ENCODE results near the gene SUPT7L.
"Not testable (repeated sequence)": the region's sequence is repeated elsewhere in the genome, so short reads cannot be mapped to it uniquely, and the experiment has no call there.

Gene SUPT7L

DNA sequence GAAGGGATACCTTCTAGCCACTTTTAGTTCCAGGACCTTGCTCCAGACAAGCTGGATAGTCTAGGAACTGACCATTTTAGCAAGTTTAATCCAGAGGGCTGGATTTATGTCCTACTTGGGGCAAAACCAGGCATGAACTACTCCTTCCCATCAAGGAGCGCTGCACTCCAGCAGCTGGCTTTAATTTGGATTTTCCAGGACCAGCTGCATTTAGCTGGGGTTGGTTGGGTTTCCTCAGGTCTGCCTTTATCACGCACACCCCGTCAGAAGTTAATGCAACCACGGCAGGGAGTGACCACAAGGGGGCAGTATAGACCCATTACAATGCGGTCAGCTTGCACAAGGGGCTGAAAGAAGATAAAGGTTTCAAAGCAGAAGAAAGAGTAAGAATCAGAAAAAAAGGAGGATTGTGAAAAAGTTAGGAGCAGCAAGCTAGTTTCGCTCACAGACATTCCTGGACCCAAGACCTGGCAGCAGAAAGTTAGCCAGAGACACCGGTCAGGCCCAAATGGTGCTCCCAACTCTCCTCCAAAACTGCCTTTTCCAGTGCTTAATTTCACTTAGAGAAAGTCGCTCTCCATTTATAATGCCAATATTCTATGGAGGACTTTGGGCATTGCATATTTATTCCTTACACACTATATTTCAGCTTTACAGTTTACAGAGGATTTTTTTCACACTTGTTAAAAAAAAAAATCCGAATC is 40.4 kb upstream of the SUPT7L start:
- peaks cover 13% of the 10 kb centered on the region for H3K4me1 Mint-ChIP-seq (ENCODE audit: low read depth)
- H3K9me3 Mint-ChIP-seq = no peaks in the 10 kb centered on the region
- no peaks in the 10 kb centered on the region for H3K36me3 Mint-ChIP-seq (ENCODE audit: low read depth)
- peak overlapping the region; percentile 28 for H3K27ac Mint-ChIP-seq
- H3K4me3 Mint-ChIP-seq = no peak overlapping the region
- DNase-seq (ENCODE audit: low spot score) = peak; percentile 78
- H3K27me3 Mint-ChIP-seq (ENCODE audit: low read depth) = no peaks in the 10 kb centered on the region

DNA sequence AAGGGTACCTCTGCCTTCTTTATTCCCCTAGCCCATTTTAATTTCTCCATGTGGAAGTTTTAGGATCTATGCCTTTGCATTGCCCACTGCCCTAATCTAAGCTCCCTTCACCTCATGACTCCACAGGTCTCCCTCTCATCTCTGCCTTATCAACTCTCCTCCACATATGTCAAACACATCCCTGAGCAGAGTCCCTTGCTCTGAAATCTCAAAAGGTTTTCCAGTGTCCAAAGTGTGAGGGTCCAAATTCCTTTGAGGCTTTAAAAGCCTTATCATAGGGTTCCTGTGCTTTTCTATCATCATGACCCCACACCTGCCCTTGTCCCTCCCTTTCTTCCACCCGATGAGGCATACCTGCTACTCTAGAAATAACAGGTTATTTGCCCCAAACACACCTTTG is 38.9 kb upstream of the SUPT7L start:
- H3K27me3 Mint-ChIP-seq (ENCODE audit: low read depth) = no peaks in the 10 kb centered on the region
- H3K4me3 Mint-ChIP-seq = no peak overlapping the region
- peaks cover 6% of the 10 kb centered on the region for H3K36me3 Mint-ChIP-seq (ENCODE audit: low read depth)
- H3K4me1 Mint-ChIP-seq (ENCODE audit: low read depth) = peaks cover 22% of the 10 kb centered on the region
- no peak for DNase-seq (ENCODE audit: low spot score)
- H3K27ac Mint-ChIP-seq = no peak overlapping the region
- H3K9me3 Mint-ChIP-seq = no peaks in the 10 kb centered on the region

DNA sequence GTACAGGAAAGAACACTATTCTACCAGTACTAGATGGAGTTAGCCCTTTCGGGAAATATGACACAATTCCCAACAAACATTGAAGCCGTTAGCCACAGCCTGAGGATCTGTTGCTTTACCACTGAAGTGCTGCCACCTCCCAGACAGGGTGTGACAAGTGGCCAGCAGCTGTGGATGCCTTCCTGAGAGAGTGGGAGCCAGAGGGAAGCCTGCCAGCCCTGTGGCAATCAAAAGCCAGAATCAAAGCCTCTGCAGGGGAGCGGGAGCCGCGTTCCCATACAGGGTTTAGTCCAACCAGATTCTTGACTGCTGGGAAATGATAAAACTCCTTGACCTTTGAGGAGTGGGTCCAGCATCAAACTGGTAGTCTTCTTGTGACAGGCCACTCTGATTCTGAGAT is 38.3 kb upstream of the SUPT7L start:
- Mint-ChIP-seq H3K27ac (no peak overlapping the region), H3K27me3 (ENCODE audit: low read depth) (no peaks in the 10 kb centered on the region), H3K4me1 (ENCODE audit: low read depth) (peaks cover 22% of the 10 kb centered on the region), H3K36me3 (ENCODE audit: low read depth) (peaks cover 6% of the 10 kb centered on the region), H3K9me3 (no peaks in the 10 kb centered on the region), H3K4me3 (no peak overlapping the region)
- no peak for DNase-seq (ENCODE audit: low spot score)

DNA sequence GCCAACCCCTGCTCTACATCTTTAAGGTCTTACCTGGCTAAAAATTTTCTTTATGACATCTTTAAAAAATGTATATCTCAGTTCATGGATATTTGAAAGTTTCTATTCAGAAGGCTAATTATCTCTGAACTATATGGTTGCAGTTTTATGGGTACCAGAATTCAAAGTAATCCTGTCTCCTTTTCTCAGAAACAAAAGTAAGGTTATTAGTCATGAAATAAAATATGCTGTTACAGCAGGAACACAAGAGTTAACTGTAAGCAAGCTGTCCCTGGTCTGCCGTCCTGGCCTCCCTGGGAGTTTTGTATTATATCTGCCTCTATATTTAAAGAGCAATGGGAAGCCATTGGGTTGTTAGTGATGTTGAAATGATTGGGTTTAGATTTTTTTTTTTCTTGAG is 34.2 kb upstream of the SUPT7L start:
- H3K4me1 Mint-ChIP-seq (ENCODE audit: low read depth) = peaks cover 10% of the 10 kb centered on the region
- no peak for DNase-seq (ENCODE audit: low spot score)
- H3K27ac Mint-ChIP-seq = no peak overlapping the region
- no peaks in the 10 kb centered on the region for H3K9me3 Mint-ChIP-seq
- no peaks in the 10 kb centered on the region for H3K27me3 Mint-ChIP-seq (ENCODE audit: low read depth)
- no peak overlapping the region for H3K4me3 Mint-ChIP-seq
- peaks cover 21% of the 10 kb centered on the region for H3K36me3 Mint-ChIP-seq (ENCODE audit: low read depth)

DNA sequence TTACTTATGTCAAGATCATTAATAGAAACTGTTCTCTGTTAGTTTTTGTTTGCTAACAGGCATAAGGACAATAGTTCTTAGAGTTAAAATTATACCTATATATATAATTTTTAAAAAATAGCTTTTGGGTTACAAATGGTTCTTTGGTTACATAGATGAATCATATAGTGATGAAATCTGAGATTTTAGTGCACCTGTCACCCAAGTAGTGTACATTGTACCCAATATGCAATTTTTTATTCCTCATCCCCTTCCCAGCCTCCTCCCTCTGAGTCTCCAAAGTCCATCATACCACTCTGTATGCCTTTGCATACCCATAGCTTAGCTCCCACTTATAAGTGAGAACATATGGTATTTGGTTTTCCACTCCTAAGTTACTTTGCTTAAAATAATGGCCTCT is 26.6 kb upstream of the SUPT7L start:
- no peak overlapping the region for H3K27ac Mint-ChIP-seq
- no peaks in the 10 kb centered on the region for H3K9me3 Mint-ChIP-seq
- no peak for DNase-seq (ENCODE audit: low spot score)
- no peaks in the 10 kb centered on the region for H3K27me3 Mint-ChIP-seq (ENCODE audit: low read depth)
- peaks cover 4% of the 10 kb centered on the region for H3K4me1 Mint-ChIP-seq (ENCODE audit: low read depth)
- H3K4me3 Mint-ChIP-seq = no peak overlapping the region
- peaks cover 27% of the 10 kb centered on the region for H3K36me3 Mint-ChIP-seq (ENCODE audit: low read depth)

DNA sequence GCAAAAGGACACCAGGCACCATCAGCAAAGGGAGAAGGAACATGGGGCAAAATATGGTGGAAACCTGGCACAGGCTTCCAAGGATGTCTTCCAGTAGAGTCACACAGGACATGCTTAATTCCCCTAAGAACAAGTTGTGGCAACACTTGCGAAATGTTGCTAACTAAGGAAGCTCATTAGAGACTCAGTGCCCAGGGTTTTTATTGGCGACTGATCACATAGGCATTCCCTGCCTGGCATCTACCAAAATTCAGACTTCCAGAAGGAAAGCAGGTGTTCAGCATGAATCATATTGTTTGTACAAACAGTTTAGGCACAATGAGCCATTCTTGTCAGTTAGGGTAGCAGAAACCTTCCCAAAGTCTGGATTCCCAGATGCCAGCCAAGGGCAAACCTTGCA is 26.0 kb upstream of the SUPT7L start:
- Mint-ChIP-seq H3K36me3 (ENCODE audit: low read depth) (peaks cover 30% of the 10 kb centered on the region), H3K4me3 (no peak overlapping the region), H3K4me1 (ENCODE audit: low read depth) (peaks cover 10% of the 10 kb centered on the region), H3K27me3 (ENCODE audit: low read depth) (no peaks in the 10 kb centered on the region), H3K9me3 (no peaks in the 10 kb centered on the region), H3K27ac (no peak overlapping the region)
- DNase-seq (ENCODE audit: low spot score) = no peak

DNA sequence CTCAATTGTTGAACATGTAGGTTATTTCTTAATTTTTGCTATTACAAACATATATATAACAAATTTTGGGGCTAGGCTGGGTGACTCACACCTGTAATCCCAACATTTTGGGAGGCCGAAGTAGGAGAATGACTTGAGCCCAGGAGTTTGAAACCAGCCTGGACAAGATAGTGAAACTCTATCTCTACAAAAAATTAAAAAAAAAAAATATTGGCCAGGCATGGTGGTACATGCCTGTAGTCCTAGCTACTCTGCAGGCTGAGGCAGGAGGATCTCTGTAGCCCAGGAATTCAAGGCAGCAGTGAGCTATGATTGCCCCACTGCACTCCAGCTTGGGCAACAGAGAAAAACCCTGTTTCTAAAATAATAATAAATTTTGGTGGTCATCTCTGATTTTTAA is 23.8 kb upstream of the SUPT7L start:
- H3K4me1 Mint-ChIP-seq (ENCODE audit: low read depth) = peaks cover 19% of the 10 kb centered on the region
- no peak overlapping the region for H3K4me3 Mint-ChIP-seq
- H3K9me3 Mint-ChIP-seq = no peaks in the 10 kb centered on the region
- DNase-seq (ENCODE audit: low spot score) = no peak
- H3K27me3 Mint-ChIP-seq (ENCODE audit: low read depth) = no peaks in the 10 kb centered on the region
- H3K27ac Mint-ChIP-seq = no peak overlapping the region
- peaks cover 34% of the 10 kb centered on the region for H3K36me3 Mint-ChIP-seq (ENCODE audit: low read depth)

DNA sequence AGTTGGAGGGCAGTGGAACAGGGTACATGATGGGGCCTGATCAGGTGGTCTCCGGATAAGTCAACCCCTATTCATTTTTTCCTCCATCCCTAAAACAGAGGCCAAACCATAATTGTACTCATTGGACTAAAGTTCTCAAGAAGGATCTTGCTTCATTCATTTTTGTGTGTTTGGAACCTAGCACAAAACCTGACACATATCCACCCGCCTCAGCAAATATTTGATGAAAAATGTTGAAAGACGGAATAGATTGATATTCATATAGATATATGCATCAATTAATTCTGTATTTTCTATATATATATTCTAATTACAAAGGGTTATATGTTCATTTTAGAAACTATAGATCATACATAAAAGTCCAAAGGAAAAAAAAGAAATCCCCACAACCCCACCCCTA is 22.2 kb upstream of the SUPT7L start:
- no peaks in the 10 kb centered on the region for H3K27me3 Mint-ChIP-seq (ENCODE audit: low read depth)
- peaks cover 33% of the 10 kb centered on the region for H3K36me3 Mint-ChIP-seq (ENCODE audit: low read depth)
- peak overlapping the region; percentile 43 for H3K4me3 Mint-ChIP-seq
- peak overlapping the region; percentile 83 for H3K27ac Mint-ChIP-seq
- DNase-seq (ENCODE audit: low spot score) = no peak
- H3K4me1 Mint-ChIP-seq (ENCODE audit: low read depth) = peaks cover 21% of the 10 kb centered on the region
- no peaks in the 10 kb centered on the region for H3K9me3 Mint-ChIP-seq

DNA sequence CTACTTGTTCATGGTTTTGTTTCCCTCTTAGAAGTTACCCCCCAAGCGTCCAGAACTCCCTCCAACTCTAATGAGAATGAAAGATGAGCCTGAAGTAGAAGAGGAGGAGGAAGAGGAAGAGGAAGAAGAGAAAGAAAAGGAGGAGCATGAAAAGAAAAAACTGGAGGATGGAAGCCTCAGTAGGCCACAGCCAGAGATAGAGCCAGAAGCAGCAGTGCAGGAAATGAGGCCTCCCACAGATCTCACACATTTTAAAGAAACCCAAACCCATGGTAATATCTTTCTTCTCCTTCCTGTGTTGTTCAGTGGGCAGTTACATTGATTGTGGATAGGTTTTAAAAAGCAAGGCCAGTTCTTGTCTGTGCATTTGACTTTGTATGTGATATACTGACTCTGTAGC is 21.6 kb upstream of the SUPT7L start:
- DNase-seq (ENCODE audit: low spot score); H3K9me3 Mint-ChIP-seq; H3K27me3 Mint-ChIP-seq (ENCODE audit: low read depth): not testable (repeated sequence)
- peak overlapping the region; percentile 43 for H3K4me3 Mint-ChIP-seq
- peaks cover 33% of the 10 kb centered on the region for H3K36me3 Mint-ChIP-seq (ENCODE audit: low read depth)
- peaks cover 21% of the 10 kb centered on the region for H3K4me1 Mint-ChIP-seq (ENCODE audit: low read depth)
- peak overlapping the region; percentile 83 for H3K27ac Mint-ChIP-seq

DNA sequence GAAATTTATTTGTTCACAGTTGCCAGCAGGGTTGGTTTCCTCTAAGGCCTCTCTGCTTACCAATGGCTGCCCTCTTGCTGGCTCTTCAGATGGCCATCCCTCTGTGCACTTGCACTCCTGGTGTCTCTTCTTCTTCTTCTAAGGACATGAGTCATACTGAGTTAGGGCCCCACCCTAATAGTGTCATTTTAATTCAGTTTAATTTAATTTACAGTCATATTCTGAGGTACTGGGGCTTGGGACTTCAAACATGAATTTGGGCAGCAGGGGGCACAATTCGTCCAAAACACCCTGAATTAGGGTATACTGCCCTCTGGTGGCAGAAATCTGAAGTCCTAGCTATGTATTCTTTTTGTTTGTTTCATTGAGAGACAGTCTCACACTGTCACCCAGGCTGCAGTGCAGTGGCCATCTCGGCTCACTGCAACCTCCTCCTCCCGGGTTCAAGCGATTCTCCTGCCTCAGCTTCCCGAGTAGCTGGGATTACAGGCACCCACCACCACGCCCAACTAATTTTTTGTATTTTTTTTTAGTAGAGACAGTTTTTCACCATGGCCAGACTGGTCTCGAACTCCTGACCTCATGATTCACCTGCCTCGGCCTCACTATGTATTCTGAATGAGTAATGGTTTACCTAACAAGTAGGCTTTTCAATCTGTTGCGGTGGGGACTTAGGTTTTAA is 20.1 kb upstream of the SUPT7L start:
- H3K27ac Mint-ChIP-seq = peak overlapping the region; percentile 91

DNA sequence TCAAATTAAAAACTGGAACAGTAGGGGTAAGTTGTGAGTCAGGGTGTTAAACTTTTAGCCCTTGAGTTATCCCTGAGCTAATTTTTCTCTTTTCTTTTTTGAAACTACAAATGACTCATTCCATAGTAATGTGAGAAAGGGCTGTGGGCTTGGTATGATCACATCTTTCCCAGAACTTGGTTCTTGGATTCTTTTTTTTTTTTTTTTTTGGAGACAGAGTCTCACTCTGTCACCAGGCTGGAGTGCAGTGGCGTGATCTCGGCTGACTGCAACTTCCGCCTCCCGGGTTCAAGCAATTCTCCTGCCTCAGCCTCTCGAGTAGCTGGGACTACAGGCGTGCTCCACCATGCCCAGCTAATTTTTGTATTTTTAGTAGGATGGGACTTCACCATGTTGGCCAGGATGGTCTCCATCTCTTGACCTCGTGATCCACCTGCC is 18.9 kb upstream of the SUPT7L start:
- not testable (repeated sequence) for DNase-seq (ENCODE audit: low spot score); H3K27me3 Mint-ChIP-seq (ENCODE audit: low read depth); H3K9me3 Mint-ChIP-seq; H3K4me3 Mint-ChIP-seq
- H3K4me1 Mint-ChIP-seq (ENCODE audit: low read depth) = peaks cover 21% of the 10 kb centered on the region
- peak overlapping the region; percentile 28 for H3K27ac Mint-ChIP-seq
- H3K36me3 Mint-ChIP-seq (ENCODE audit: low read depth) = peaks cover 35% of the 10 kb centered on the region

More for the DNA sequence above, 20.1 kb upstream of the SUPT7L start:
- Mint-ChIP-seq H3K4me1 (ENCODE audit: low read depth) (peaks cover 21% of the 10 kb centered on the region), H3K27me3 (ENCODE audit: low read depth) (no peaks in the 10 kb centered on the region), H3K4me3 (no peak overlapping the region), H3K9me3 (no peaks in the 10 kb centered on the region), H3K36me3 (ENCODE audit: low read depth) (peaks cover 37% of the 10 kb centered on the region)
- DNase-seq (ENCODE audit: low spot score) = peak; percentile 82

DNA sequence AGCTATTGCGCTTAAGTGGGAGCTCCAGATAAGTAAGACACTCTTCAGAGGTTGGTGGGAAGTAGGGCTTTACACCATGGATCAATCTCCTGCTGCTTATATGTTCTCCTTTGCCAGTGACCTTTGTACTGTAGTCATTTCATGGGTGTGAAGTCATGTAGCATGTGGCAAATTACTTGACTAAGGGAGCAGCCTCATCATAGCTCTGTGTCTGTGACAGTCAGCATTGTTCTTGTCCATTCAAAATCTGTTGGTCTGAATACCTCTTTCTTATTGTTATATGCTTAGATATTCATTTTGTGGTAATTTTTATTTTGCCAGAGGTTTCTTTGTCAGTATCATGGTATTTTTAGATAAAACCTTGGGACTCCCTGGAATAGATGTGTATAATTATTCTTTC is 18.4 kb upstream of the SUPT7L start:
- no peak for DNase-seq (ENCODE audit: low spot score)
- Mint-ChIP-seq H3K4me1 (ENCODE audit: low read depth) (peaks cover 21% of the 10 kb centered on the region), H3K4me3 (no peak overlapping the region), H3K9me3 (no peaks in the 10 kb centered on the region), H3K27ac (peak overlapping the region; percentile 28), H3K36me3 (ENCODE audit: low read depth) (peaks cover 35% of the 10 kb centered on the region), H3K27me3 (ENCODE audit: low read depth) (no peaks in the 10 kb centered on the region)

DNA sequence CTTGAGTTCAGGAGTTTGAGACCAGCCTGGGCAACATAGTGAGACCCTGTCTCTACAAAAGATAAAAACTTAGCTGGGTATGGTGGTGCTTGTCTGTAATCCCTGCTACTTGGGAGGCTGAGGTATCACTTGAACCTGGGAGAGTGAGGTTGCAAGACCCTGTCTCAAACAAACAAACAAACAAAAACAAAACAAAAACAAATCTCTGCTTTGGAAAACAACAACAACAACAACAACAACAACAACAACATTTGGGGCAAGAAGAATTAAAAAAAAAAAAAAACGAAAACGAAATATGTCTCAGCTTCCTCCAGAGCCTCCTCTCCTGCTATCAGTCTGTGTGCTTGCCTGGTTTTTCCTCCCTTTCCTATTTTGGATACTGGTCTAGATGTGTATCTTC is 17.2 kb upstream of the SUPT7L start:
- no peak overlapping the region for H3K27ac Mint-ChIP-seq
- no peaks in the 10 kb centered on the region for H3K9me3 Mint-ChIP-seq
- no peak overlapping the region for H3K4me3 Mint-ChIP-seq
- peaks cover 21% of the 10 kb centered on the region for H3K4me1 Mint-ChIP-seq (ENCODE audit: low read depth)
- DNase-seq (ENCODE audit: low spot score) = no peak
- H3K27me3 Mint-ChIP-seq (ENCODE audit: low read depth) = no peaks in the 10 kb centered on the region
- peaks cover 36% of the 10 kb centered on the region for H3K36me3 Mint-ChIP-seq (ENCODE audit: low read depth)

DNA sequence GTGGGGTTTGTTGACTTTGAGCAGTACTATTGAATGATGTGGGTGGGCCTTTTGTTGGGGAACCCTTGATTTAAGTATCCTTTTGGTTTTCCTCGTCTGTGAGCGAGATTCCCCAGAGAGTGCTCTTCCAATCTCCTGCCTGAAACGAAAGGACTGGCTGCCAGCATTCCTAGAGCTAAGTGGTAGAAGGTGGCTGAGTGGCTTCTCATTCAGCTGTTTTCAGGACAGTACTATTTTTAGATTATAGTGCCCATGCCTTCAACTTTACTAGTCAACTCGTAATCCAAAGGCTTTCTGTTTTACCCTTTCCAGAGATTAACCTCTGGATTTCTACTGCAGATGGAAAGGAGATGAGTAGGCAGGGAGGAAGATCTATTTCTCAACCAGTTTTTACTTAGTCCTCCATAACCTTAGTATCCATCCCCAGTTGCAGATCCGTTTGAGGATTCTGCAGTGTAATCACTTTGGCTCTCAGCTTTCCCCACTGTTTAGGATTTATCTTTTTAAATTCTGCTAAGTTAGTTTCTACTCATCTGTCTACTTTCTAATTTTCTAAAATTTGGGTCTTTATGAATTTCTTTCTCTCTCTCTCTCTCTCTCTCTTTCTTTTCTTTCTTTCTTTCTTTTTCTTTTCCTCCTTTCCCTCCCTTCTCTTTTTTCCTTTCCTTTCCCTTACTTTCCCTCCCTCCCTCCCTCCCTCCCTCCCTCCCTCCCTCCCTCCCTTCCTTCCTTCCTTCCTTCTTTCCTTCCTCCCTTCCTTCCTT is 9.5 kb upstream of the SUPT7L start:
- Mint-ChIP-seq H3K9me3 (no peaks in the 10 kb centered on the region), H3K4me1 (ENCODE audit: low read depth) (no peaks in the 10 kb centered on the region), H3K27me3 (ENCODE audit: low read depth) (no peaks in the 10 kb centered on the region), H3K27ac (no peak overlapping the region), H3K36me3 (ENCODE audit: low read depth) (peaks cover 41% of the 10 kb centered on the region), H3K4me3 (no peak overlapping the region)
- DNase-seq (ENCODE audit: low spot score) = no peak
